Measurements from ENCODE around the gene CACNA1A.

DNA sequence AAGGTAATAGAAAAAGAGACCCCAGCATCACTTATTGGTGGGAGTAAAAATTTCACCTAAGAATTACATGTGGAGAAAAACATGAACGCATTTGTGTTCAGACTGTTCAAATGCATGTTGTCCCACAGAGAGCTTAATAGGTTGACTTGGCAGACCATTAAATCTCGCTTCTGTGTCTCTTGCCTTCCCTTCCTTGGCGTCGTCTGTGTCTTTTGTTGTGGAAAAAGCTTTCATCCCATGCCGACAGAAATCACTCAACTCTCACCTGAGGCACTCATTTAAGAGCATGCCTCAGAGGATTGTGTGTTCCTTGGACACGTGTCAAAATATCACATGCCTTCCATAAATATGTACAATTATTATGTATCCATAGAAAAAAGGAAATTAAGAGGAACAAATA, 24.4 kb upstream of the CACNA1A start:
- TF ChIP-seq EZH2 (IDR thresholded peaks at IDR 0.05; ENCODE audit: insufficient read depth, poor library complexity, severe bottlenecking) (no peak), EZH2phosphoT487 (IDR thresholded peaks at IDR 0.05; ENCODE audit: insufficient read depth, low read depth) (no peak)

Data from GM23248 (cell line).